Spinal cord (tissue), 10 donors: ENCODE measurements around the gene PEX10. TPM values are rescaled to one million over a fixed set of nuclear protein-coding genes. Genes with fewer than 3 reads are reported as not detected.
A peak's percentile ranks its signal among the peaks of the same experiment; 100 is the strongest.

ENCODE experiments used
- DNase-seq, 6 donors: peaks; one replicate each; pipeline versions ENCODE4 v3.0.0 to v3.0.0-alpha.2; 2013 to 2015; ENCODE audit warnings: low spot score in 6 of 6, low read depth in 4 of 6
- H3K27ac ChIP-seq: one replicate; pipeline ENCODE4 v1.5.1; 2013; ENCODE audit warnings: low read depth, low read length, control low read depth
- H3K27me3 ChIP-seq: one replicate; pipeline ENCODE4 v1.6.1; 2013; ENCODE audit warnings: low read length; ENCODE audit not compliant: control insufficient read depth, insufficient read depth
- H3K36me3 ChIP-seq: one replicate; pipeline ENCODE4 v1.6.1; 2013; ENCODE audit warnings: low read length; ENCODE audit not compliant: control insufficient read depth, insufficient read depth
- H3K4me1 ChIP-seq: one replicate; pipeline ENCODE4 v1.6.1; 2013; ENCODE audit warnings: low read length; ENCODE audit not compliant: control insufficient read depth, insufficient read depth
- H3K4me3 ChIP-seq: one replicate; pipeline ENCODE4 v1.5.1; 2013; ENCODE audit warnings: low read depth, low read length, control low read depth
- H3K9me3 ChIP-seq: one replicate; pipeline ENCODE4 v1.6.1; 2013; ENCODE audit warnings: low read length; ENCODE audit not compliant: control insufficient read depth, insufficient read depth
- WGBS: methylation state at CpG from one replicate; pipeline ENCODE4 v1.1.5; 2013; ENCODE audit warnings: missing lambda C conversion rate; ENCODE audit not compliant: insufficient coverage; 5-methylcytosine and 5-hydroxymethylcytosine counted together
- polyA plus RNA-seq, 2 donors: library from polyadenylated mRNA; unstranded; fragments of 120-200 nt; gene quantifications; one replicate each; pipeline ENCODE4 v1.2.1, GENCODE V29; 2013; ENCODE audit not compliant: insufficient read length in 2 of 2
- total RNA-seq, 2 donors: library from RNA; depleted of rRNA in 1 of 2; stranded (reverse); fragments of 120-200 nt in 1 of 2; fragments of >200 nt in 1 of 2; gene quantifications; one replicate each; pipeline versions ENCODE4 v1.2.3 to v1.2.4, GENCODE V29; 2013 to 2014
- donor health status: healthy.

The PEX10 gene
- total and polyA plus RNA-seq, 4 donors: 17.7 to 36.9 (median 31.7) TPM

DNA sequence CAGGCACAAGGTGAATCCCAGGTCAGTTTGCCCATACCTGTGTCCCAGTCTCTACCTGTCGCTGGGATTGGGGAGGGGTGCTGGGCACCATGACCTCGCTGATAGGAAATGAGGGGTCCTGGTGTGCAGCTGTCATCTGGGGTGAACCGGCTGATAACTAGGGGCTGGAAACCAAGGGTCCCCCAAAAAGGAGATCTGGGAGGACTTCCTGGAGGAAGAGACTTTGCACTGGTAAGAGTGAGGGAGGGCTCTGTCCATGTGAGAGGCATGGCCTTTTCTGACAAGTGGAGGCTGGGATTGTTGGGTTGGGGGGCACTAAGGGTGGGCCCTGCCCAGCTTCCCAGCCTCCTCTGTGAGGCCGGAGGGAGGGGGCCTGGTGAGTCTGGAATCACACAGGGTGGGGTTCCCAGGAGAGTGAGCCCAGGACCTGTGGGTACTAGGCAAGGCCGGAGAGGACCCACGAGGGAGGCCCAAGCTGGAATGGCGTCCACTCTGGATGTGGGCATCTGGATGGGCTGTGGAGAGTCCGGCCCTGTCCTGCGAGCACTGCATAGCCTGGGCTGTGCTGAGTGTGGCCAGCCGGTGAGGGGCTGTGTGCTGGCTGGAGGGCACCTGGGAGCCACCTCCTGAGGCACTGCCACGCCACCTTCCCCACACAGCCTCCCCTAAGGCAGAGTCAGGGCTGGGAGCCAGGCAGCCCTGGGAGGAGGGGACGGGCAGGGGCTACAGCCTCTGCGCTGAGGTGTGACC lies 4.9 kb upstream of the PEX10 start:
- H3K27ac ChIP-seq: no peak overlapping the region
- H3K27me3 ChIP-seq: peaks cover 8% of the 10 kb centered on the region
- peaks cover 27% of the 10 kb centered on the region for H3K4me1 ChIP-seq
- DNase-seq: no peak
- peaks cover 3% of the 10 kb centered on the region for H3K36me3 ChIP-seq
- 87% methylated on average over 13 of the region's 13 CpGs for WGBS
- H3K9me3 ChIP-seq: no peaks in the 10 kb centered on the region
- no peak overlapping the region for H3K4me3 ChIP-seq

DNA sequence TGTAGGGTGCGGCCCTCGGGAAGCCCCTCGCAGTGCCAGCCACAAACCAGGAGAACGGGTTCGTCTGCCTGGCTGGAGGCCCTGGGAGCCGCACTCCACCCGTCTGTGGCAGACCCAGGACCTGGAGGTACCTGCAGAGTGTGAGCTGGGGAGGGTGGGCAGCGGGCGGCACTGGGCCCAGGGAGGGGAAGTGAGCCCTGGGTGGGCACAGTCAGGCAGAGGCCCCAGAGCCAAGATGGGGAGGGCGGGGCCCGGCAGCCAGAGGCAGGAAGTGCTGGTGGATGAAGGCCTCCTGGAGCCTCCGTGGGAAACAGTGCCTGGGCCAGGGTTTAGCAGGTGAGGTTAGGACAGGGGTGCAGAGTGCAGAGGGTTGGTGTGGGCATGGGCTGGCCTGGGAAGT lies 4.0 kb upstream of the PEX10 start:
- peaks cover 7% of the 10 kb centered on the region for H3K36me3 ChIP-seq
- no peak overlapping the region for H3K4me3 ChIP-seq
- DNase-seq: no peak
- H3K9me3 ChIP-seq: no peaks in the 10 kb centered on the region
- H3K27me3 ChIP-seq: peaks cover 8% of the 10 kb centered on the region
- 73% methylated on average over 12 of the region's 12 CpGs for WGBS
- H3K27ac ChIP-seq: no peak overlapping the region
- H3K4me1 ChIP-seq: peaks cover 35% of the 10 kb centered on the region

DNA sequence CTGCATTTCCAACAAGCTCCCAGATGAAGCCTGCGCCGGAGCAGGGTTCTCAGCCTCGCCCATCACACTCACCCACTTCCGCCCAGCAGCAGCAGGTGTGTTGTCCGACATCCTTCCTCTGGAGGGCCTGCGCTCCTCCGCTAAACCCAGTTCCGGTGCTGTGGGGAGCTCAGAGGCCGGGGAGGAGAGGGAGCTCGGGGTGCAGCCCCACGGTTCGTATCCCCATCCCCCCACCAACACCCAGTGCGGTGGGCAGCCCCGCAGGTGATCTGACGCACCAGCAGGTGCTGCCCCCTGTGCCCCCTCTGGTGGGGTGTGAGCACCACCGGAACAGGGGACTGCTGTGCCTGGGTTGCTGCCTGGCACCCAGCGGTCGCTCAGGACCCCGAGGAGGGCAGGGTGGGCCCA lies 3.4 kb upstream of the PEX10 start:
- Histone ChIP-seq H3K27ac (no peak overlapping the region), H3K27me3 (peaks cover 8% of the 10 kb centered on the region), H3K36me3 (peaks cover 7% of the 10 kb centered on the region), H3K4me3 (no peak overlapping the region), H3K9me3 (no peaks in the 10 kb centered on the region), H3K4me1 (peaks cover 35% of the 10 kb centered on the region)
- no peak for DNase-seq
- WGBS: 87% methylated on average over 17 of the region's 19 CpGs

DNA sequence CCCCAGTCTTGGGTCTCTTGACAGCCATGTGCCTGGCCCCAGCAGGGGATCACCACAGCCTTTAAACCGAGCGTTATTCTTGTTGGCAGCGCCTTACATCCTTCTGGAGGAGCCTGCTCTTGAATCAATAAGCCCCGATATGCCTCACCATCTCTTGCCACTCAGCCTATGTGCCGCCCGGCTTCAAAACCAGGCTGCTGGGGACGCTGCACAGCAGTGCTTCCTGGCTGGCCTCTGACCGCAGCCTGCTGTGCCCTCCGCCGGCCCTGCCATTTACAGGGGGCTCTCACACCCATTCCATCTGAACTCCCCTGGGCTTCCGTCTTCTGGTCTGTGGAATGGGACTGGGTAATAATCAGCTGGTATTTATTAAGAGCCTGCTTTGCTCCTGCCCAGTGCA lies 3.0 kb upstream of the PEX10 start:
- WGBS: 63% methylated on average over 7 of the region's 11 CpGs
- H3K9me3 ChIP-seq: no peaks in the 10 kb centered on the region
- peaks cover 35% of the 10 kb centered on the region for H3K4me1 ChIP-seq
- H3K36me3 ChIP-seq: peaks cover 8% of the 10 kb centered on the region
- H3K4me3 ChIP-seq: no peak overlapping the region
- peaks cover 8% of the 10 kb centered on the region for H3K27me3 ChIP-seq
- H3K27ac ChIP-seq: no peak overlapping the region
- no peak for DNase-seq

DNA sequence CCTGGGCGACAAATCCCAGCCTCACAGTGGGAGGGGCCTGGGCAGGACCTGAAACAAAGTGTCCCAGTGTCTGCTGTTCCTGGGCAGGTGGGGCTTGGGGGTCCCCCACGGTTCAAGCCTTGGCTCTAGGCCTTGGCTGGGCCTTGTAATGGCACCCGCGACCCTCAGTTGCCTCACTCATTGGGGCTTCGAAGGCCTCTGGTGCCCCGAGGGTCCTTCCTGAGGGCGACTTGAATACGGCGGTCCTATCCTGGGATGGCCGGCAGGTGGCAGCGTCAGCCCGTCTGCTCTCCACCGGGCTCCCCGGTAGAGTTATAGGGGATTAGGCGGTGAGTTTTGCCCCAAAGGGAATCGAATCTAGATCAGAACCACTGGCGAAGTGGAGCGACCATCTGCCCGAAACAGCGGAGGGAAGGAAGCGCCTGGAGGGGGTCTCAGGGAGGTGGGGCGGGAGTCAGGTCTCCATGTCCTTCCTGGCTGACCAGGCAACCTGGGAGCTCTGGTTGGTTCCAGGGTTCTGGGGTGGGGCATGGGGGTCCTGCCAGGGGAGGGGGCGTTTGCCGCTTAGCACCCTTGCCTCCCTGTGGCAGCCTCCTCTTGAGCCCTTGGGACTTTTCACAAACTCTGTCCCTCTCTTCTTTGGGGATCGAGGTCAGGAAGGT lies 2.1 kb upstream of the PEX10 start:
- peak in 3 of 6 donors; percentile 60 to 91 (median 86) for DNase-seq

DNA sequence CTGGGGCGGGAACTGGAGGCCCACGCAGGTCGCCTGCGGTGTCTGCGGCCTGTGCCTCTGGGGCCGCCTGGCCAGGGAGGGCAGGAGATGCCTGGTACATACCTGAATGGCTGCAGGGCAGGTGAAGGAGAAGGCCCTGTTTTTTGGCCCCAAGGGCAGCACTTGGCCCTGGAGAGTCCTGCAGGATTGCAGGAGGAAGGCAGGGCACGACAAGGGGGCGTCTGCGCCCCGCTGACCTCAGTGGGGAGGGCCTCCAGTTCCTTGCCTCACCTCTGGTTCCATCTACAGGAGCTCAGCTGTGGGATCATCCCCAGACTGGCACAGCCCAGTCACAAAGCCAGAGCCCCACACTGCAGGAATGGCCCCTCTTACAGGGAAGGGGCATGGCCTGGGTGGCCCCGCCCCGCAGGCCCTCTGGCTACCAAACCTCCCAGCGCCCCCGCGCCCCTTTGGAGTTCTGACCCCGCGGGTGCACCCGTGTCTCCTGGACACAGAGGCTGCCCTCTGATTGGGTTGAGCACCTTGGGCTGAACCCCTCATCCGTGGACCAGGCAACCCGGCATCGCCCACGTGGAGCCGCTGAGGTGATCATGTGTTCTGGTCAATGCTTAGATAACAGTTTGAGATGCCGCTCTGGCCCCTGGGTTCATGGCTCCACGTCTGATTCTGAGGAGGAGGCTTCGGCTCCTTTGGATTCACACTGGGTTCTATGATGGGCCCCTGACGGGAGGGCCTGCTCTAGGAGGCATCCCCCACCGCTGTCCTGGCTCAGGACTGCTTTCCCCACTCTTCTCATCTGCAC lies 1.3 kb upstream of the PEX10 start:
- Histone ChIP-seq H3K27me3 (peaks cover 8% of the 10 kb centered on the region), H3K36me3 (peaks cover 24% of the 10 kb centered on the region), H3K9me3 (no peaks in the 10 kb centered on the region), H3K4me3 (peak overlapping the region; percentile 57), H3K4me1 (peaks cover 31% of the 10 kb centered on the region), H3K27ac (no peak overlapping the region)
- WGBS: 46% methylated on average over 28 of the region's 28 CpGs
- DNase-seq: no peak

More for the DNA sequence above, 2.1 kb upstream of the PEX10 start:
- Histone ChIP-seq H3K27me3 (peaks cover 8% of the 10 kb centered on the region), H3K4me1 (peaks cover 34% of the 10 kb centered on the region), H3K36me3 (peaks cover 17% of the 10 kb centered on the region), H3K9me3 (no peaks in the 10 kb centered on the region), H3K27ac (no peak overlapping the region), H3K4me3 (no peak overlapping the region)
- 3% methylated on average over 23 of the region's 25 CpGs for WGBS

DNA sequence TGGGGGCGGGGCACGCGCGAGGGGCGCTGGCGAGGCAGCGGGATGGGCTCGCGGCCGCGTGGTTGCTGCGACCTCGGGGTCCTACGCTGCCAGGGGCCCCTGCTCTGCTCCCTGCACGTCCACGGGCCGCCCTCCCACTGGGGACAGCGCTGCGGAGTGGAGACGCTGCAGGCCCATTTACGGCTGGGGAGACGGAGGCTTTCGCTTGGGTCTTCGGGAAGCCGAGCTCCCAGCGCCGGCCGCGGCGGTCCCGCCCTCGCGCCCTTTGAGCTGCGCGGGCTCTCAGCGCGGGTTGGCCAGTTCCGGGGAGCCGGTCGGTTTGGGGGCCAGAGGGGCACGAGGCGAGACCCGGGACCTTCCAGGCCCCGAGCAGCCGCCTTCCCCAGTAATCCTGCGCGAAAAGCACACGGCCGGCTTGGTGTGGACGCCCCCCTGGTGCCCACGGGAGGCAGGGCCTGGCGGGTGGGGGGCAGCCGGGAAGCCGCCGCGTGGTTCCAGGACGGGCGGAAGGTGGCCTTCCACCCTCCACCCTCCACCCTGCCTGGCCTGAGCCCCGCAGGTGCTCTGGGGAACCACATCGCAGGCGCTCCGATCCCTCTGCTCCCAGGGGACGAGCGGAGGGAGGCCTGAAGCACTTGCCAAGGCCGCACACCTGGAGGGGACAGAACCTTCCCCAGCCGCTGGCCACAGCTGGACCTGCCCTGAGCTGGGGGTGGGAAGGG lies 570 bp upstream of the PEX10 start:
- H3K27ac ChIP-seq: no peak overlapping the region
- DNase-seq: peak in 1 of 6 donors; percentile 21
- H3K27me3 ChIP-seq: peaks cover 4% of the 10 kb centered on the region
- 2% methylated on average over 64 of the region's 66 CpGs for WGBS
- peak overlapping the region; percentile 57 for H3K4me3 ChIP-seq
- peaks cover 32% of the 10 kb centered on the region for H3K36me3 ChIP-seq
- peaks cover 31% of the 10 kb centered on the region for H3K4me1 ChIP-seq
- no peaks in the 10 kb centered on the region for H3K9me3 ChIP-seq

DNA sequence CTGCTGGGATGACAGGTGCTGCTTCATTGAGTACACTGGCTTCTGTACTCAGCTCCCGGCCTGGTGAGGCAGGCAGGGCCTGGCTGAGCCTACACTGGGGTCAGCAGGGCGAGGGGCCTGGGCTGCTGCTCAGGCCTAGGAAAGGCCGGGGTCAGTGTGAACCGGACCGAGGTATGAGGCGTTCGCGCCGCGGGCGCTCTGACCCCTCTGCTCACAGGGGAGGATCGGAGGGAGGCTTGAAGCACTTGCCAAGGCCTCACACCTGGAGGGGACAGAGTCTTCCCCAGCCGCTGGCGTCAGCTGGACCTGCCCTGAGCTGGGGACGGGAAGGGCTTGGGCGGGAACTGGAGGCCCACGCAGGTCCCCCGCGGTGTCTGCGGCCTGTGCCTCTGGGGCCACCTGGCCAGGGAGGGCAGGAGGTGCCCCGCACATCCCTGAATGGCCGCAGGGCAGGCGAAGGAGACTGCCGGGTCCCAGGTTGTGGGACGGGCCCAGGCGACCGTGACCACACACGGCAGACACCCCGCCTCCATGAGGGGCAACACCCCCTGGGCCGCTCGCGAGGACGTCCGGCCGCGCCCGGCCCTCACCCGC lies 466 bp downstream of the PEX10 start:
- DNase-seq: no peak
- Histone ChIP-seq H3K4me3 (peak overlapping the region; percentile 68), H3K27ac (peak overlapping the region; percentile 15), H3K9me3 (no peaks in the 10 kb centered on the region), H3K4me1 (peaks cover 31% of the 10 kb centered on the region), H3K27me3 (peaks cover 1% of the 10 kb centered on the region), H3K36me3 (peaks cover 42% of the 10 kb centered on the region)
- WGBS: 7% methylated on average over 38 of the region's 38 CpGs

DNA sequence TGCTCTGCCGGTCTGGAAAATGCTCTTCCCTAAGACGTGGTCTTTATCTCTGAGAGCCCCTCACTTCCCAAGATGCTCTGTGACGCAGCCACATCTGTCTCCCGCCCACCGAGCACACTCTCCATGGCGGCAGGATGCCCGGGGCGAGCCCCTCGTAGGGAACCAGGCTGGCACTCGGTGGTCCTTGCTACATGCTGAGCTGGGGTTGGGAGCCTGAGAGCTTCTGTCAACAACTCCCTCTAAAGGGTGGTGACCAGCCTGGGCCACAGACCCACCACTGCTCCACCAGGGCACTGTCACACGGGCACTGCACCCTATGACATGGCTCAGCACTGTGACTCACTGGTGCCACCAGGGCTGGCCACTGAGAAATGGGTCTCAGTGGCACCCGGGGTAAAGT lies 2.6 kb downstream of the PEX10 start:
- no peak for DNase-seq
- Histone ChIP-seq H3K4me1 (peaks cover 30% of the 10 kb centered on the region), H3K9me3 (no peaks in the 10 kb centered on the region), H3K27me3 (no peaks in the 10 kb centered on the region), H3K36me3 (peaks cover 60% of the 10 kb centered on the region), H3K4me3 (no peak overlapping the region), H3K27ac (no peak overlapping the region)
- 95% methylated on average over 12 of the region's 12 CpGs for WGBS
